ENCODE measurements around the gene INF2. TPM values are rescaled to one million over a fixed set of nuclear protein-coding genes. Genes with fewer than 3 reads are reported as not detected.
"Not testable (repeated sequence)": the region's sequence is repeated elsewhere in the genome, so short reads cannot be mapped to it uniquely, and the experiment has no call there.

Gene INF2
- polyA plus RNA-seq, 4 donors, result 37.1 to 69.5 (median 49.5) TPM

GRCh38 chr14:104717137-104717536, 27.7 kb downstream of the INF2 start:
- DNase-seq (ENCODE audit: low read depth in 4 of 4, low spot score in 3 of 4), result no peak

GRCh38 chr14:104717646-104718045, 28.2 kb downstream of the INF2 start:
- no peak for DNase-seq (ENCODE audit: low read depth in 4 of 4, low spot score in 3 of 4)

GRCh38 chr14:104718147-104718546, 28.7 kb downstream of the INF2 start:
- DNase-seq (ENCODE audit: low read depth in 4 of 4, low spot score in 3 of 4), result no peak

GRCh38 chr14:104718871-104719270, 29.5 kb downstream of the INF2 start:
- DNase-seq (ENCODE audit: low read depth in 4 of 4, low spot score in 3 of 4), result no peak

- no peak for DNase-seq (ENCODE audit: low read depth in 4 of 4, low spot score in 3 of 4)
These were observed 29.9 kb downstream of the INF2 start for GRCh38 chr14:104719343-104719742.

GRCh38 chr14:104721505-104722431, 32.4 kb downstream of the INF2 start:
- DNase-seq (ENCODE audit: low read depth in 4 of 4, low spot score in 3 of 4), result no peak

GRCh38 chr14:104722938-104723650, 33.7 kb downstream of the INF2 start:
- no peak for DNase-seq (ENCODE audit: low read depth in 4 of 4, low spot score in 3 of 4)

- DNase-seq (ENCODE audit: low read depth in 4 of 4, low spot score in 3 of 4), result no peak
These were observed 34.4 kb downstream of the INF2 start, which contains the start of gene ADSS1 for GRCh38 chr14:104723651-104724406. ADSS1 (plus strand) TSS chr14:104724229; CDS start chr14:104724271, 42 bp downstream.

GRCh38 chr14:104724407-104724980, 35.1 kb downstream of the INF2 start:
- DNase-seq (ENCODE audit: low read depth in 4 of 4, low spot score in 3 of 4), result no peak

GRCh38 chr14:104724981-104725771, 35.8 kb downstream of the INF2 start:
- DNase-seq (ENCODE audit: low read depth in 4 of 4, low spot score in 3 of 4), result no peak

- no peak for DNase-seq (ENCODE audit: low read depth in 4 of 4, low spot score in 3 of 4)
These were observed 36.5 kb downstream of the INF2 start for GRCh38 chr14:104725772-104726548.

- no peak for DNase-seq (ENCODE audit: low read depth in 4 of 4, low spot score in 3 of 4)
These were observed 37.4 kb downstream of the INF2 start for GRCh38 chr14:104726600-104727451.

GRCh38 chr14:104728631-104729030, 39.2 kb downstream of the INF2 start:
- no peak for DNase-seq (ENCODE audit: low read depth in 4 of 4, low spot score in 3 of 4)

- DNase-seq (ENCODE audit: low read depth in 4 of 4, low spot score in 3 of 4), result not testable (repeated sequence)
These were observed 39.9 kb downstream of the INF2 start for GRCh38 chr14:104729176-104729834.

GRCh38 chr14:104729835-104730181, 40.4 kb downstream of the INF2 start:
- no peak for DNase-seq (ENCODE audit: low read depth in 4 of 4, low spot score in 3 of 4)

- no peak for DNase-seq (ENCODE audit: low read depth in 4 of 4, low spot score in 3 of 4)
These were observed 41.1 kb downstream of the INF2 start for GRCh38 chr14:104730487-104730886.
